ENCODE results near the gene TSN. TPM values are rescaled to one million over a fixed set of nuclear protein-coding genes. Genes with fewer than 3 reads are reported as not detected.

TSN gene
- total and polyA plus RNA-seq, 3 donors from 2014 or later: 63.5 to 111 (median 104) TPM

Other genes with a start within 250 kb of the TSN start
- not detected for gene RNU4ATAC, start 224.8 kb upstream of the TSN start, total RNA-seq
- not detected for gene RNU4ATAC, start 224.8 kb upstream of the TSN start, polyA plus RNA-seq (ENCODE audit: insufficient read depth, low read depth, low replicate concordance)
- gene CLASP1, start 106.2 kb upstream of the TSN start, total RNA-seq: 100 to 1,000 TPM; 103 to 130 TPM
- 43.8 TPM for gene CLASP1, start 106.2 kb upstream of the TSN start, polyA plus RNA-seq (ENCODE audit: insufficient read depth, low read depth, low replicate concordance)
- gene NIFK, start 18.8 kb upstream of the TSN start, total RNA-seq: 10 to 100 TPM; 51.5 to 59.2 TPM
- gene NIFK, start 18.8 kb upstream of the TSN start, polyA plus RNA-seq (ENCODE audit: insufficient read depth, low read depth, low replicate concordance): 33.4 TPM